ENCODE data around the gene UBE2M.

UBE2M gene

GRCh38 chr19:58570770-58571574 is 12.6 kb upstream of the UBE2M start:
- no peak for DNase-seq

GRCh38 chr19:58569943-58570670 is 11.7 kb upstream of the UBE2M start:
- no peak for DNase-seq

GRCh38 chr19:58569191-58569942 is 11.0 kb upstream of the UBE2M start:
- no peak for DNase-seq

- DNase-seq, result no peak
Observed at GRCh38 chr19:58568453-58569130, 10.2 kb upstream of the UBE2M start.

- DNase-seq, result no peak
Observed at GRCh38 chr19:58566989-58567388, 8.6 kb upstream of the UBE2M start.

GRCh38 chr19:58563823-58564222 is 5.4 kb upstream of the UBE2M start:
- DNase-seq, result no peak

- DNase-seq, result no peak
Observed at GRCh38 chr19:58563034-58563573, 4.7 kb upstream of the UBE2M start.

GRCh38 chr19:58562122-58563033 is 4.0 kb upstream of the UBE2M start:
- no peak for DNase-seq

- DNase-seq, result no peak
Observed at GRCh38 chr19:58561373-58562121, 3.1 kb upstream of the UBE2M start.

GRCh38 chr19:58560921-58561320 is 2.5 kb upstream of the UBE2M start:
- DNase-seq, result no peak

GRCh38 chr19:58560007-58560887 is 1.8 kb upstream of the UBE2M start:
- DNase-seq, result no peak

- no peak for DNase-seq
Observed at GRCh38 chr19:58559275-58560006, 1.0 kb upstream of the UBE2M start.

GRCh38 chr19:58558623-58559274 is 338 bp upstream of the UBE2M start:
- DNase-seq, result no peak

- no peak for DNase-seq
Observed at GRCh38 chr19:58557221-58558065, 968 bp downstream of the UBE2M start.

GRCh38 chr19:58556622-58557220 is 1.7 kb downstream of the UBE2M start:
- DNase-seq, result no peak

GRCh38 chr19:58555920-58556621 is 2.3 kb downstream of the UBE2M start:
- no peak for DNase-seq
